Measurements from ENCODE around the gene TRIM54. TPM values are rescaled to one million over a fixed set of nuclear protein-coding genes. Genes with fewer than 3 reads are reported as not detected.

TRIM54 gene, protein sequence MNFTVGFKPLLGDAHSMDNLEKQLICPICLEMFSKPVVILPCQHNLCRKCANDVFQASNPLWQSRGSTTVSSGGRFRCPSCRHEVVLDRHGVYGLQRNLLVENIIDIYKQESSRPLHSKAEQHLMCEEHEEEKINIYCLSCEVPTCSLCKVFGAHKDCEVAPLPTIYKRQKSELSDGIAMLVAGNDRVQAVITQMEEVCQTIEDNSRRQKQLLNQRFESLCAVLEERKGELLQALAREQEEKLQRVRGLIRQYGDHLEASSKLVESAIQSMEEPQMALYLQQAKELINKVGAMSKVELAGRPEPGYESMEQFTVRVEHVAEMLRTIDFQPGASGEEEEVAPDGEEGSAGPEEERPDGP
- 1 to 10 TPM in 1 of 4 donors, under 1 TPM in 2, not detected in 1; 0.22 to 1.6 (median 0.54) TPM for total RNA-seq

DNA sequence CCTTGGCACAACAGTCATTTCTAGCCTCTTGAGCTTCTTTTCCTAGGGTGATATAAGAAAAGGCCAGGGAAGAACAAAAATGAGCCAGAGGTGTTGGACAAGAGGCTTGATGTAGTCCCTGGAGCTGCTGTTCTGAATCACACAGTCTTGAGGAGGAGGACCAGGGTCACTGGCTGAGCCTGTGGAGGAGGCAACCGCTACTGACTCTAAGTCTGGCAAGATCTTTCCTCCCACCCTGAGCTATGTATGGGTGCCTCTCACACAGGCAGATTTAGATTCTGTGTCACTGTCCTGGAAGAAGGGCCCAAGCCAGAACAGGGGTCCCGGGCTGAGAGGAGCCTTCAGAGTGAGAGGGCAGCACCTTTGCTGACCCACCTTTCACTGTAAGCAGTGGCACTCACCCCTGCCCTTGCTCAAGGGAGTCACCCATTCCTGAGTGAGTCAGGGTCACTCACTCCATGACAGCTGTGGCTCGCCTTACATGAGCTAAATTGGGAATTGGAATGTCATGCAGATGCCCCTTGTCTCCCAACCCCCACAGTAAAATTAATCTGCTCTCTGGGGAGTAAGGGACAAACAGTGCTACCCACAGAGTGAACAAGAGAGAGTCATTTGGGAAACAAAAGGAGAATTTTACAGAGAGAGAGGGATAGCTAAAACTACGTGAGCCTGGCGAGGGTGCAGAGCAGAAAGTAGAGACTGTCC, at the start of gene TRIM54:
Gene TRIM54, plus strand, starts transcription at position 575 of the 705 bp plus-strand sequence. CDS start 303 bp downstream, outside the sequence.
- 74 to 82% methylated on average over 4 to 5 of the region's 5 CpGs for WGBS, 2 donors

GRCh38 chr2:27233341-27233740, 48.9 kb upstream of the TRIM54 start:
- Histone ChIP-seq H3K27me3 (no peaks in the 10 kb centered on the region), H3K9me3 (no peaks in the 10 kb centered on the region), H3K36me3 (peaks cover 73 to 78% of the 10 kb centered on the region in 2 donors), H3K4me3 (replicated peaks in 1 of 3) (no peak overlapping the region), H3K4me1 (no peaks in the 10 kb centered on the region), H3K27ac (no peak overlapping the region)
- intact Hi-C loops (cut with DNase I) = no loop called here
- no peak for DNase-seq
- 92% methylated on average over 12 to 13 of the region's 14 CpGs for WGBS, 2 donors
- TF ChIP-seq POLR2A (IDR thresholded peaks at IDR 0.05) = no peak
- TF ChIP-seq, protein P1, sequence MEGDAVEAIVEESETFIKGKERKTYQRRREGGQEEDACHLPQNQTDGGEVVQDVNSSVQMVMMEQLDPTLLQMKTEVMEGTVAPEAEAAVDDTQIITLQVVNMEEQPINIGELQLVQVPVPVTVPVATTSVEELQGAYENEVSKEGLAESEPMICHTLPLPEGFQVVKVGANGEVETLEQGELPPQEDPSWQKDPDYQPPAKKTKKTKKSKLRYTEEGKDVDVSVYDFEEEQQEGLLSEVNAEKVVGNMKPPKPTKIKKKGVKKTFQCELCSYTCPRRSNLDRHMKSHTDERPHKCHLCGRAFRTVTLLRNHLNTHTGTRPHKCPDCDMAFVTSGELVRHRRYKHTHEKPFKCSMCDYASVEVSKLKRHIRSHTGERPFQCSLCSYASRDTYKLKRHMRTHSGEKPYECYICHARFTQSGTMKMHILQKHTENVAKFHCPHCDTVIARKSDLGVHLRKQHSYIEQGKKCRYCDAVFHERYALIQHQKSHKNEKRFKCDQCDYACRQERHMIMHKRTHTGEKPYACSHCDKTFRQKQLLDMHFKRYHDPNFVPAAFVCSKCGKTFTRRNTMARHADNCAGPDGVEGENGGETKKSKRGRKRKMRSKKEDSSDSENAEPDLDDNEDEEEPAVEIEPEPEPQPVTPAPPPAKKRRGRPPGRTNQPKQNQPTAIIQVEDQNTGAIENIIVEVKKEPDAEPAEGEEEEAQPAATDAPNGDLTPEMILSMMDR (IDR thresholded peaks at IDR 0.05) = no peak

More for the DNA sequence above, at the start of gene TRIM54:
- TF ChIP-seq POLR2A (IDR thresholded peaks at IDR 0.05) = no peak
- TF ChIP-seq, protein P1 (IDR thresholded peaks at IDR 0.05) = no peak
- no peak for DNase-seq
- Histone ChIP-seq H3K27me3 (no peaks in the 10 kb centered on the region), H3K4me3 (replicated peaks in 1 of 3) (no peak within 1 kb of the TSS), H3K4me1 (peaks cover 0 to 17% of the 10 kb centered on the region in 2 donors), H3K9me3 (no peaks in the 10 kb centered on the region), H3K27ac (peak within 1 kb of the TSS in 1 of 3 donors; percentile 0), H3K36me3 (no peaks in the 10 kb centered on the region)
- intact Hi-C loops (cut with DNase I) = loop anchor here (5.0 kb wide), 1 partner anchor 35 kb away; no protein-coding TSS in a partner anchor

DNA sequence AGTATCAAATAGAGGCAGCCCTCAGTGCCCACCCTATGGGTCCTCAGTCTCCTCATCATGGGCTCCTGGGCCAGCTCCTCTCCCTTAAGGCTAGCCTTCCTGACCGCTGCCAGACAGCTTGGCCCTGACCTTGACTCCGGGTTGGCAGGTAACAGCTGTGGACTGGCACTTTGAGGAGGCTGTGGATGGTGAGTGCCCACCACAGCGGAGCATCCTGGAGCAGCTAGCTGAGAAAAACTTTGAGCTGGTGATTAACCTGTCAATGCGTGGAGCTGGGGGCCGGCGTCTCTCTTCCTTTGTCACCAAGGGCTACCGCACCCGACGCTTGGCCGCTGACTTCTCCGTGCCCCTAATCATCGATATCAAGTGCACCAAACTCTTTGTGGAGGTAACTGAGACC, 46.1 kb upstream of the TRIM54 start:
- no peak overlapping the region for H3K4me3 ChIP-seq (replicated peaks in 1 of 3)
- WGBS, 2 donors = 96 to 97% methylated on average over 11 to 12 of the region's 12 CpGs
- intact Hi-C loops (cut with DNase I) = no loop called here
- DNase-seq = no peak
- no peaks in the 10 kb centered on the region for H3K4me1 ChIP-seq
- peaks cover 76 to 90% of the 10 kb centered on the region in 2 donors for H3K36me3 ChIP-seq
- H3K9me3 ChIP-seq = no peaks in the 10 kb centered on the region
- TF ChIP-seq, protein P1 (IDR thresholded peaks at IDR 0.05) = no peak
- no peak for TF ChIP-seq POLR2A (IDR thresholded peaks at IDR 0.05)
- H3K27me3 ChIP-seq = no peaks in the 10 kb centered on the region
- no peak overlapping the region for H3K27ac ChIP-seq

GRCh38 chr2:27236626-27237025, 45.6 kb upstream of the TRIM54 start:
- TF ChIP-seq, protein P1 (IDR thresholded peaks at IDR 0.05) = no peak
- TF ChIP-seq POLR2A (IDR thresholded peaks at IDR 0.05) = no peak
- H3K4me1 ChIP-seq = no peaks in the 10 kb centered on the region
- peaks cover 75 to 88% of the 10 kb centered on the region in 2 donors for H3K36me3 ChIP-seq
- DNase-seq = no peak
- H3K4me3 ChIP-seq (replicated peaks in 1 of 3) = no peak overlapping the region
- intact Hi-C loops (cut with DNase I) = no loop called here
- no peaks in the 10 kb centered on the region for H3K27me3 ChIP-seq
- H3K9me3 ChIP-seq = no peaks in the 10 kb centered on the region
- WGBS, 2 donors = 87 to 92% methylated on average over 3 of the region's 3 CpGs
- H3K27ac ChIP-seq = no peak overlapping the region

Data from thyroid gland (tissue), 4 donors.